Mesenchymal stem cell (in vitro differentiated cells and primary cell): ENCODE measurements around the gene TMEM208.

Experiments used
- DNase-seq: peaks from one replicate; pipeline ENCODE4 v3.0.0-alpha.2; 2013
- H2AFZ ChIP-seq: one replicate; pipeline ENCODE4 v1.6.1; 2013; ENCODE audit warnings: low read depth, mild to moderate bottlenecking, control low read depth, inconsistent platforms, low read length, moderate library complexity
- H2AK5ac ChIP-seq: 2 replicates; pipeline ENCODE4 v1.6.1; 2013; ENCODE audit warnings: low read length, moderate library complexity, mild to moderate bottlenecking, inconsistent platforms; ENCODE audit not compliant: severe bottlenecking
- H2BK120ac ChIP-seq: one replicate; pipeline ENCODE4 v1.6.1; 2013; ENCODE audit warnings: low read depth, mild to moderate bottlenecking, inconsistent platforms, low read length, moderate library complexity
- H2BK12ac ChIP-seq, 2 experiments: one replicate each; pipeline ENCODE4 v1.6.1; 2013; ENCODE audit warnings: inconsistent platforms in 2 of 2, low read length in 2 of 2, mild to moderate bottlenecking in 2 of 2, moderate library complexity in 2 of 2, control low read depth in 1 of 2
- H2BK15ac ChIP-seq: one replicate; pipeline ENCODE4 v1.6.1; 2013; ENCODE audit warnings: mild to moderate bottlenecking, low read depth, inconsistent platforms; ENCODE audit not compliant: poor library complexity, severe bottlenecking
- H2BK5ac ChIP-seq: 2 replicates; pipeline ENCODE4 v1.6.1; 2013; ENCODE audit warnings: low read depth, mild to moderate bottlenecking, low read length, control low read depth, inconsistent platforms; ENCODE audit not compliant: poor library complexity, severe bottlenecking
- H3K14ac ChIP-seq, 2 experiments: one replicate each; pipeline ENCODE4 v1.6.1; 2013; ENCODE audit warnings: inconsistent platforms in 2 of 2, low read length in 2 of 2, control low read depth in 1 of 2, mild to moderate bottlenecking in 1 of 2, moderate library complexity in 1 of 2
- H3K18ac ChIP-seq, 2 experiments: one replicate each; pipeline ENCODE4 v1.6.1; 2013; ENCODE audit warnings: inconsistent platforms in 2 of 2, low read length in 2 of 2, control low read depth in 1 of 2, low read depth in 1 of 2, mild to moderate bottlenecking in 1 of 2
- H3K23ac ChIP-seq, 2 experiments: one replicate each; pipeline ENCODE4 v1.6.1; 2013; ENCODE audit warnings: inconsistent platforms in 2 of 2, low read length in 2 of 2, mild to moderate bottlenecking in 2 of 2, moderate library complexity in 2 of 2, control low read depth in 1 of 2
- H3K27ac ChIP-seq: 2 replicates; pipeline ENCODE4 v1.5.1; 2013; ENCODE audit warnings: mild to moderate bottlenecking, moderate library complexity, low read length, control low read depth, inconsistent platforms; ENCODE audit not compliant: poor library complexity, severe bottlenecking
- H3K27me3 ChIP-seq, 2 experiments: 2 replicates each; pipeline versions ENCODE4 v1.6.1 to v1.7.0; 2013; ENCODE audit warnings: low read length in 2 of 2, mild to moderate bottlenecking in 2 of 2, moderate library complexity in 2 of 2, control low read depth in 1 of 2, inconsistent platforms in 1 of 2; ENCODE audit not compliant: control insufficient read depth in 1 of 2, insufficient read depth in 1 of 2
- H3K36me3 ChIP-seq, 2 experiments: 2 replicates each; pipeline versions ENCODE4 v1.6.1 to v1.7.0; 2013; ENCODE audit warnings: low read length in 2 of 2, control low read depth in 1 of 2, inconsistent platforms in 1 of 2, low read depth in 1 of 2, mild to moderate bottlenecking in 1 of 2; ENCODE audit not compliant: insufficient read depth in 2 of 2, control insufficient read depth in 1 of 2
- H3K4ac ChIP-seq, 2 experiments: one replicate each; pipeline ENCODE4 v1.6.1; 2013; ENCODE audit warnings: inconsistent platforms in 2 of 2, low read length in 2 of 2, mild to moderate bottlenecking in 2 of 2, moderate library complexity in 2 of 2, control low read depth in 1 of 2, low read depth in 1 of 2
- H3K4me1 ChIP-seq: 2 replicates; pipeline ENCODE4 v1.6.1; 2013; ENCODE audit warnings: low read depth, low read length, control low read depth; ENCODE audit not compliant: control insufficient read depth, insufficient read depth
- H3K4me2 ChIP-seq: 2 replicates; pipeline ENCODE4 v1.6.1; 2013; ENCODE audit warnings: low read length, mild to moderate bottlenecking, inconsistent platforms; ENCODE audit not compliant: poor library complexity, severe bottlenecking
- H3K4me3 ChIP-seq, 2 experiments: 2 replicates each; pipeline versions ENCODE4 v1.5.1 to v1.7.0; 2013; ENCODE audit warnings: low read length in 2 of 2, mild to moderate bottlenecking in 2 of 2, control low read depth in 1 of 2, low read depth in 1 of 2; ENCODE audit not compliant: insufficient read depth in 1 of 2
- H3K79me1 ChIP-seq: replicated peaks from 2 replicates; pipeline ENCODE4 v1.6.1; 2013; ENCODE audit warnings: mild to moderate bottlenecking, control low read depth, low read length, inconsistent platforms; ENCODE audit not compliant: poor library complexity, severe bottlenecking
- H3K9ac ChIP-seq: 2 replicates; pipeline ENCODE4 v1.7.0; 2013; ENCODE audit warnings: mild to moderate bottlenecking, low read length, moderate library complexity
- H3K9me3 ChIP-seq: 2 replicates; pipeline ENCODE4 v1.7.0; 2013; ENCODE audit warnings: mild to moderate bottlenecking, low read length; ENCODE audit not compliant: control insufficient read depth
- H4K8ac ChIP-seq: one replicate; pipeline ENCODE4 v1.6.1; 2013; ENCODE audit warnings: inconsistent platforms, mild to moderate bottlenecking, low read length, moderate library complexity
- H4K91ac ChIP-seq: one replicate; pipeline ENCODE4 v1.6.1; 2013; ENCODE audit warnings: mild to moderate bottlenecking, low read length, inconsistent platforms
- WGBS: methylation state at CpG from one replicate; pipeline ENCODE4 v1.1.7; 2013; ENCODE audit warnings: mixed read lengths; 5-methylcytosine and 5-hydroxymethylcytosine counted together

Gene TMEM208

DNA sequence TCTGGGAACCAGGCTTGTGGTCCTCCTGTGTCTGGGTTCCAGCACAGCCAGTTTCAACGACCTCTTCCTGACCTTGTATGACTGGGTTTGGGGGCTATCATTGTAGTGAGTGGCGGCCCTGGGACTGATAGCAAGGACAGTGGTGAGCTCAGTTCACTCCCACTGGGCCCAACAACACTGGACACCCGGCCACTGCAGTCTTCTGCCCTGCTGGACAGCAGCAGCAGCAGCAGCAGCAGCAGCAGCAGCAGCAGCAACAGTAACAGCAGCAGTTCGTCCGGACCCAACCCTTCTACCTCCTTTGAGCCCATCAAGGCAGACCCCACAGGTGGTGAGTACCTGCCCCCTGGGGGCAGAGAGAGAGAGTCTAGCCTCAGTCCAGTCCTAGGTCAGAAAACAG is 31.3 kb upstream of the TMEM208 start:
- 86% methylated on average over 5 of the region's 5 CpGs for WGBS
- no peaks in the 10 kb centered on the region for H3K27me3 ChIP-seq

DNA sequence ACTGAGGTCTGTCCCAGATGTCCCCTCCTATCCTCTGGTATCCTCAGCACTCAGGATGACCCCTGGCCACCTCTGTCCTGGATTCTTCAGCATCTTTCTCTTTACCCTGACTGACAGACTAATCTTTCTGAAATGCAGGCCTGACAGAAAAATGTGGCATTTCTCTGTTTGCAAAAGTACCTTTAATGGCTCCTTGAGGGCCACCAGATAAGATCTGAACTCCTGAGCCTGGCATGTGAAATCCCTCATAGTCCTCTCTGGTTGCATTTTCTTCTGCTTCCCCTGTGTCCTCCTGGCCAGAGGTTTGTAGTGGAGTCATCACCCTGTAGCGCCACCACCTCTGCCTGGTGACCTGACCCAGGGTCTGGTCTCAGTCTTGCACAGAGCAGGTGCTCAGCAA is 30.0 kb upstream of the TMEM208 start:
- H3K27me3 ChIP-seq: no peaks in the 10 kb centered on the region
- no peak overlapping the region for H3K9ac ChIP-seq
- no peak overlapping the region for H3K4ac ChIP-seq
- no peak overlapping the region for H4K91ac ChIP-seq
- H2AFZ ChIP-seq: no peak overlapping the region
- no peak overlapping the region for H3K14ac ChIP-seq
- H3K36me3 ChIP-seq: peaks cover 59 to 84% of the 10 kb centered on the region in 2 experiments
- no peak for DNase-seq
- no peak overlapping the region for H3K18ac ChIP-seq
- WGBS: 100% methylated on average over 1 of the region's 1 CpG
- no peak overlapping the region for H3K23ac ChIP-seq
- no peak overlapping the region for H2BK15ac ChIP-seq
- no peak overlapping the region for H3K4me3 ChIP-seq
- H2BK120ac ChIP-seq: no peak overlapping the region
- no peak overlapping the region for H3K27ac ChIP-seq
- no peak overlapping the region for H4K8ac ChIP-seq
- H2BK5ac ChIP-seq: no peak overlapping the region
- H2BK12ac ChIP-seq: no peak overlapping the region
- no peaks in the 10 kb centered on the region for H3K9me3 ChIP-seq
- peaks cover 37% of the 10 kb centered on the region for H3K79me1 ChIP-seq
- no peak overlapping the region for H3K4me2 ChIP-seq
- H2AK5ac ChIP-seq: no peak overlapping the region
- H3K4me1 ChIP-seq: peaks cover 28% of the 10 kb centered on the region

More for the DNA sequence above, 31.3 kb upstream of the TMEM208 start:
- H3K18ac ChIP-seq: no peak overlapping the region
- no peak overlapping the region for H4K91ac ChIP-seq
- H3K27ac ChIP-seq: no peak overlapping the region
- no peak overlapping the region for H2BK120ac ChIP-seq
- no peak overlapping the region for H2AK5ac ChIP-seq
- H3K23ac ChIP-seq: no peak overlapping the region
- no peak overlapping the region for H3K4me2 ChIP-seq
- H3K14ac ChIP-seq: no peak overlapping the region
- H2AFZ ChIP-seq: no peak overlapping the region
- H3K4me3 ChIP-seq: no peak overlapping the region
- H3K4me1 ChIP-seq: peaks cover 31% of the 10 kb centered on the region
- no peak overlapping the region for H4K8ac ChIP-seq
- H3K9ac ChIP-seq: no peak overlapping the region
- no peak for DNase-seq
- peaks cover 56 to 74% of the 10 kb centered on the region in 2 experiments for H3K36me3 ChIP-seq
- H2BK15ac ChIP-seq: no peak overlapping the region
- no peak overlapping the region for H2BK5ac ChIP-seq
- peaks cover 35% of the 10 kb centered on the region for H3K79me1 ChIP-seq
- no peaks in the 10 kb centered on the region for H3K9me3 ChIP-seq
- H2BK12ac ChIP-seq: no peak overlapping the region
- no peak overlapping the region for H3K4ac ChIP-seq

DNA sequence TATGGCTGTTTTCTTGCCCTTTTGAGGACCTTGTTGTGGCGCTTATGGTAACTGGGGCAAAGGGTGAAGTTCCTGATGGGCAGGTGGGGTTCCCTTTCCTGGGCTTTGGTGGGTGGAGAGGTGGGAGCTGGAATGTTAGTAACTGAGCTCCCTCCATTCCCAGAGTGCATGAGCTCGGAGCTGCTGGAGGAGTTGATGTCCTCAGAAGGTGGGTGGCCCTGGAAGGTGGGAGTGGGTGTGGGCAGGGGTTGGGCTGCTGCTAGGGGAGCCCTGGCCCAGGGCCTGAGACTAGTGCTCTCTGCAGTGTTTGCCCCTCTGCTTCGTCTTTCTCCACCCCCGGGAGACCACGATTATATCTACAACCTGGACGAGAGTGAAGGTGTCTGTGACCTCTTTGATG is 29.2 kb upstream of the TMEM208 start:
- no peak overlapping the region for H2BK5ac ChIP-seq
- H2BK15ac ChIP-seq: no peak overlapping the region
- H3K4me1 ChIP-seq: peaks cover 28% of the 10 kb centered on the region
- no peak overlapping the region for H3K14ac ChIP-seq
- H2BK120ac ChIP-seq: no peak overlapping the region
- DNase-seq: no peak
- WGBS: 91% methylated on average over 6 of the region's 6 CpGs
- peaks cover 59 to 92% of the 10 kb centered on the region in 2 experiments for H3K36me3 ChIP-seq
- peak overlapping the region; percentile 25 for H3K9ac ChIP-seq
- H4K91ac ChIP-seq: no peak overlapping the region
- no peak overlapping the region for H3K27ac ChIP-seq
- no peak overlapping the region for H2BK12ac ChIP-seq
- no peak overlapping the region for H4K8ac ChIP-seq
- no peak overlapping the region for H2AFZ ChIP-seq
- peaks cover 37% of the 10 kb centered on the region for H3K79me1 ChIP-seq
- H3K4me2 ChIP-seq: no peak overlapping the region
- no peak overlapping the region for H3K18ac ChIP-seq
- H3K23ac ChIP-seq: no peak overlapping the region
- no peak overlapping the region for H2AK5ac ChIP-seq
- no peak overlapping the region for H3K4ac ChIP-seq
- no peak overlapping the region for H3K4me3 ChIP-seq
- no peaks in the 10 kb centered on the region for H3K9me3 ChIP-seq
- no peaks in the 10 kb centered on the region for H3K27me3 ChIP-seq

DNA sequence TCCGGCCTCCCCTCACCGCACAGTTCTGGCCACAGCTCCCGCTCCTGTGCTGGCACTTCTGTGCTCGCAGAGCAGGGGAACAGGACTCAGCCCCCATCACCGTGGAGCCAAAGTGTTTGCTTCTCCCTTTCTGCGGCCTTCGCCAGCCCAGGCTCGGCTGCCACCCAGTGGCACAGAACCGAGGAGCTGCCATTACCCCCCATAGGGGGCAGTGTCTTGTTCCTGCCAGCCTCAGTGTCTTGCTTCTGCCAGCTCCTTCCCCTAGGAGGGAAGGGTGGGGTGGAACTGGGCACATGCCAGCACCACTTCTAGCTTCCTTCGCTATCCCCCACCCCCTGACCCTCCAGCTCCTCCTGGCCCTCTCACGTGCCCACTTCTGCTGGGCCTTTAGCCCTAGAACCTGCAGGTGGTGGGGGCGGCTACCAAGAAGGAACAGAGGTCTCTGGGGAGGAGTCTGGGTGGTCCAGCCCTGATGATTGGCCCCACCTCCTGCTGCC is 28.6 kb upstream of the TMEM208 start:
- Histone ChIP-seq H2AFZ (no peak overlapping the region), H2AK5ac (no peak overlapping the region), H2BK12ac (no peak overlapping the region), H3K4me3 (no peak overlapping the region), H2BK15ac (no peak overlapping the region), H3K4me1 (peaks cover 22% of the 10 kb centered on the region), H2BK5ac (no peak overlapping the region), H3K4ac (peak overlapping the region in 1 of 2 experiments; percentile 41), H4K91ac (peak overlapping the region; percentile 18), H3K27ac (no peak overlapping the region), H3K79me1 (peaks cover 37% of the 10 kb centered on the region), H3K14ac (no peak overlapping the region), H3K36me3 (peaks cover 58 to 96% of the 10 kb centered on the region in 2 experiments), H3K9ac (peak overlapping the region; percentile 25), H3K27me3 (no peaks in the 10 kb centered on the region), H3K9me3 (no peaks in the 10 kb centered on the region), H3K4me2 (no peak overlapping the region), H3K23ac (no peak overlapping the region), H3K18ac (no peak overlapping the region), H2BK120ac (no peak overlapping the region), H4K8ac (peak overlapping the region; percentile 39)
- WGBS: 94% methylated on average over 10 of the region's 12 CpGs
- peak; percentile 43 for DNase-seq
